ENCODE measurements around the gene PALLD. TPM values are rescaled to one million over a fixed set of nuclear protein-coding genes. Genes with fewer than 3 reads are reported as not detected.

Gene PALLD
- total RNA-seq, 1 experiment from 2014 or later: 27.6 TPM

- CTCF ChIA-PET: no interaction called here
- no peaks in the 10 kb centered on the region for H3K9me3 Mint-ChIP-seq (ENCODE audit: low read depth, unreplicated experiment)
- no peak for TF ChIP-seq CTCF (IDR thresholded peaks at IDR 0.05; ENCODE audit: unreplicated experiment)
- no TSS peak for BruUV-seq (replicated peaks)
- DNase-seq: no peak
- intact Hi-C loops (cut with micrococcal nuclease; ENCODE audit: unreplicated experiment): loop anchor here (5.0 kb wide), 1 partner anchor 46 kb away; no protein-coding TSS in a partner anchor
- no peaks in the 10 kb centered on the region for H3K27me3 Mint-ChIP-seq (ENCODE audit: unreplicated experiment)
- peaks cover 20% of the 10 kb centered on the region for H3K4me1 Mint-ChIP-seq (ENCODE audit: low read depth, unreplicated experiment)
- H3K36me3 Mint-ChIP-seq (ENCODE audit: insufficient read depth, unreplicated experiment): peaks cover 6% of the 10 kb centered on the region
- no peak overlapping the region for H3K4me3 Mint-ChIP-seq (ENCODE audit: low read depth, unreplicated experiment)
- H3K27ac Mint-ChIP-seq (ENCODE audit: unreplicated experiment): no peak overlapping the region
Measured at GRCh38 chr4:168633496-168633895, 136.6 kb downstream of the PALLD start.

GRCh38 chr4:168634276-168634802 is 137.5 kb downstream of the PALLD start:
- H3K4me3 Mint-ChIP-seq (ENCODE audit: low read depth, unreplicated experiment): no peak overlapping the region
- H3K4me1 Mint-ChIP-seq (ENCODE audit: low read depth, unreplicated experiment): peaks cover 20% of the 10 kb centered on the region
- intact Hi-C loops (cut with micrococcal nuclease; ENCODE audit: unreplicated experiment): loop anchor here (5.0 kb wide), 1 partner anchor 47 kb away; no protein-coding TSS in a partner anchor
- no peaks in the 10 kb centered on the region for H3K27me3 Mint-ChIP-seq (ENCODE audit: unreplicated experiment)
- no peak for DNase-seq
- peaks cover 6% of the 10 kb centered on the region for H3K36me3 Mint-ChIP-seq (ENCODE audit: insufficient read depth, unreplicated experiment)
- BruUV-seq (replicated peaks): no TSS peak
- H3K27ac Mint-ChIP-seq (ENCODE audit: unreplicated experiment): no peak overlapping the region
- no peak for TF ChIP-seq CTCF (IDR thresholded peaks at IDR 0.05; ENCODE audit: unreplicated experiment)
- no peaks in the 10 kb centered on the region for H3K9me3 Mint-ChIP-seq (ENCODE audit: low read depth, unreplicated experiment)
- CTCF ChIA-PET: interaction anchor here (0.7 kb wide), 1 partner anchor 111 kb away, joined by 3 read pairs; no protein-coding TSS in a partner anchor

GRCh38 chr4:168636040-168636439 is 139.2 kb downstream of the PALLD start:
- intact Hi-C loops (cut with micrococcal nuclease; ENCODE audit: unreplicated experiment): no loop called here
- CTCF ChIA-PET: no interaction called here
- no peaks in the 10 kb centered on the region for H3K9me3 Mint-ChIP-seq (ENCODE audit: low read depth, unreplicated experiment)
- H3K36me3 Mint-ChIP-seq (ENCODE audit: insufficient read depth, unreplicated experiment): peaks cover 6% of the 10 kb centered on the region
- no peak overlapping the region for H3K4me3 Mint-ChIP-seq (ENCODE audit: low read depth, unreplicated experiment)
- TF ChIP-seq CTCF (IDR thresholded peaks at IDR 0.05; ENCODE audit: unreplicated experiment): no peak
- H3K27ac Mint-ChIP-seq (ENCODE audit: unreplicated experiment): no peak overlapping the region
- no peak for DNase-seq
- H3K4me1 Mint-ChIP-seq (ENCODE audit: low read depth, unreplicated experiment): peaks cover 13% of the 10 kb centered on the region
- no TSS peak for BruUV-seq (replicated peaks)
- H3K27me3 Mint-ChIP-seq (ENCODE audit: unreplicated experiment): no peaks in the 10 kb centered on the region

- no TSS peak for BruUV-seq (replicated peaks)
- intact Hi-C loops (cut with micrococcal nuclease; ENCODE audit: unreplicated experiment): no loop called here
- peaks cover 2% of the 10 kb centered on the region for H3K36me3 Mint-ChIP-seq (ENCODE audit: insufficient read depth, unreplicated experiment)
- H3K27me3 Mint-ChIP-seq (ENCODE audit: unreplicated experiment): no peaks in the 10 kb centered on the region
- CTCF ChIA-PET: no interaction called here
- no peak overlapping the region for H3K4me3 Mint-ChIP-seq (ENCODE audit: low read depth, unreplicated experiment)
- no peak for DNase-seq
- no peak overlapping the region for H3K27ac Mint-ChIP-seq (ENCODE audit: unreplicated experiment)
- no peaks in the 10 kb centered on the region for H3K9me3 Mint-ChIP-seq (ENCODE audit: low read depth, unreplicated experiment)
- peaks cover 9% of the 10 kb centered on the region for H3K4me1 Mint-ChIP-seq (ENCODE audit: low read depth, unreplicated experiment)
- TF ChIP-seq CTCF (IDR thresholded peaks at IDR 0.05; ENCODE audit: unreplicated experiment): no peak
Measured at GRCh38 chr4:168636506-168637196, 139.8 kb downstream of the PALLD start.

All from Calu3 (cell line).